Measurements from ENCODE around the gene KIF6.
"Not testable (repeated sequence)": the region's sequence is repeated elsewhere in the genome, so short reads cannot be mapped to it uniquely, and the experiment has no call there.

The KIF6 gene

DNA sequence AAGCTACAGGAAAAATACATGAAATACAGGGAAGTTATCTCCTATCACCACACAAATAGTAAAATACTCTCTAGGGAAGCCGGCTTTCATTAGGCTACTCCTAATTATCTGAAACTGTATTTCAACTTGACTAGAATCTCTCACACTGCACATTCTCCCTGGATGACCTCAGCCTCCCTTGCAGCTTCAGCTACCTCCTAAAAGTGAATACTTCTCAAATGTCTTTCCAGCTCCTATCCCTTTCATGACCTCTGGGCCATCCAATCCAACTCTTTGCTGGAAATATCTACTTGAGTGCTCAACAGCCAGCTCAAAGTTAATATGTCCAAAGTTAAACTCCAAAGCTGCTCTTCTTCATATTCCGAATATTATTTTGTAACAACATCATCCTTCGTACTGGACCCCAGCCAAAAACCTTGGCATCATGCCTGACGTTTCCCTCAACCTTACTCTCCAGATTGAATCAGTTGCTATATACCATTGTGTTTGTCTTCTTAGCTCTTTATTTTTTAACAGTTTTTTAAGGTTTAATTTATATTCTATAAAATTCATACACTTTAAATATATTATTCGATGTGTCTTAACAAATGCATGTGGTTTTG is 29.4 kb upstream of the KIF6 start:
- Histone ChIP-seq H3K4me3 (ENCODE audit: low read length) (no peak overlapping the region), H3K9ac (ENCODE audit: low read length) (no peak overlapping the region), H3K27me3 (ENCODE audit: control insufficient read depth, insufficient read depth, low read length) (no peaks in the 10 kb centered on the region), H3K9me3 (ENCODE audit: control insufficient read depth, low read depth, low read length) (no peaks in the 10 kb centered on the region), H3K4me1 (ENCODE audit: control insufficient read depth, low read depth, low read length) (no peaks in the 10 kb centered on the region), H3K27ac (ENCODE audit: low read length) (no peak overlapping the region), H3K36me3 (ENCODE audit: control insufficient read depth, low read depth, low read length) (no peaks in the 10 kb centered on the region)

DNA sequence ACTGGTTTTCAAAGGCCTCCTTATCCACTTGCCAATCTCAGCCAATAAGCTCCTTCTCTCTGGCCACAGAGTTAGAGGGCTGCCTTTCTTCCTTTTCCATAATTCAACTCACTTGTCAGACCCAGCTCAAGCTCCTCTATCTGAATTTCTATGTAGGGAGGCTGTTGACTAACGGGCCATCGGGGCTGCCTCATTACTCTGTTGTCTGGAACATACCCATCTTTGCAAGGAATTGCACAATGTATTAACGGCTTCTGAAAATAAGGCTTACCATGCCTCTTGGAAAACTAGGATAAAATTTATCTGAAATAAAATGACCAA is 28.5 kb upstream of the KIF6 start:
- Histone ChIP-seq H3K9ac (ENCODE audit: low read length) (no peak overlapping the region), H3K27me3 (ENCODE audit: control insufficient read depth, insufficient read depth, low read length) (no peaks in the 10 kb centered on the region), H3K36me3 (ENCODE audit: control insufficient read depth, low read depth, low read length) (no peaks in the 10 kb centered on the region), H3K27ac (ENCODE audit: low read length) (no peak overlapping the region), H3K9me3 (ENCODE audit: control insufficient read depth, low read depth, low read length) (no peaks in the 10 kb centered on the region), H3K4me1 (ENCODE audit: control insufficient read depth, low read depth, low read length) (no peaks in the 10 kb centered on the region), H3K4me3 (ENCODE audit: low read length) (no peak overlapping the region)

DNA sequence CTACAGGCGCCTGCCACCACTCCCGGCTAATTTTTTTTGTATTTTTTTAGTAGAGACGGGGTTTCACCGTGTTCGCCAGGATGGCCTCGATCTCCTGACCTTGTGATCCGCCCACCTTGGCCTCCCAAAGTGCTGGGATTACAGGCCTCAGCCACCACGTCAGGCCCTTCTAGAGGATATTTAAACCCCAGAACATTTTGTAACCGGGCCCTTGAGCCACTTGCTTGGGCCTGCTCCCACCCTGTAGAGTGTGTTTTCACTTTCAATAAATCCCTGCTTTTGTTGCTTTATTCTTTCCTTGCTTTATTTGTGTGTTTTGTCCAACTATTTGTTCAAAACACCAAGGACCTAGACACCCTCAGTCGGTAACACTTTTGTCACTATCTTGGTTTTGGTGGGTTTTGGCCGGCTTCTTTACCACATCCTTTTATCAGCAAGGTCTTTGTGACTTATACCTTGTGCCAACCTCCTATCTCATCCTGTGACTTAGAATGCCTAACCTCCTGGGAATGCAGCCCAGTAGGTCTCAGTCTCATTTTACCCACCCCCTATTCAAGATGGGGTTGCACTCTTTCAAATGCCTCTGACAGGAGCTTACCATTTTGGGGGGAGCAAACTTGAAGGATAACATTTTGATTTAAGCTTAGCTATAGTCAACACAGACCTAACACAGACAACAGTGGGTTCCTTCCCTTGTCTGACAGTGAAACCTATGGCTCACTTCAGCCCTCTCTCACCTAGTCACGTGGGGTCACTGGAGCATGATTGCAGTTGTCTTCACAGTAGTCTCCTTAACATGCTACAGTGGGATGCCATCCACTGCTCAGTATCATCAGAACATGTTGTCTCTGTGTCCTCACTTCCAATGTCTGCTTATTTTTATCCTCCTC is 27.9 kb upstream of the KIF6 start:
- Histone ChIP-seq H3K4me3 (ENCODE audit: low read length) (no peak overlapping the region), H3K9ac (ENCODE audit: low read length) (no peak overlapping the region), H3K27me3 (ENCODE audit: control insufficient read depth, insufficient read depth, low read length) (no peaks in the 10 kb centered on the region), H3K27ac (ENCODE audit: low read length) (no peak overlapping the region), H3K4me1 (ENCODE audit: control insufficient read depth, low read depth, low read length) (no peaks in the 10 kb centered on the region), H3K36me3 (ENCODE audit: control insufficient read depth, low read depth, low read length) (no peaks in the 10 kb centered on the region), H3K9me3 (ENCODE audit: control insufficient read depth, low read depth, low read length) (no peaks in the 10 kb centered on the region)

DNA sequence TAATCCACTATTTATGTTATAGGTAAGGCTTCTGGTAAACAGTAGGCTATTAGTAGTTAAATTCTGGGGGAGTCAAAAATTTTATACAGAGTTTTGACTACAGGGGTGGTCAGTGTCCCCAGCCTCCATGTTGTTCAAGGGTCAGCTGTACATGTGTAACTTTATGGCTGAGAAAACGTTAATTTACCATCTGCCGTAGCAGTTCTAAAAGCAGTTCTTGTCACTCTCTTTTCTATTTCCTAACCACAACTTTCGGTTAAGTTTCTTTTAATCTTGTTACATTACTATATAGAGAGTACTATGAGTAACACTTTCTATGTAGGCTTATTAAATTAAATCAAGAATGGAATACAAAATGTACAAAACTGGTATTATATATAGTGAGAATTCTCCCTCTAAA is 21.6 kb upstream of the KIF6 start:
- Histone ChIP-seq H3K27me3 (ENCODE audit: control insufficient read depth, insufficient read depth, low read length) (no peaks in the 10 kb centered on the region), H3K4me1 (ENCODE audit: control insufficient read depth, low read depth, low read length) (no peaks in the 10 kb centered on the region), H3K27ac (ENCODE audit: low read length) (no peak overlapping the region), H3K9me3 (ENCODE audit: control insufficient read depth, low read depth, low read length) (no peaks in the 10 kb centered on the region), H3K36me3 (ENCODE audit: control insufficient read depth, low read depth, low read length) (no peaks in the 10 kb centered on the region), H3K4me3 (ENCODE audit: low read length) (no peak overlapping the region), H3K9ac (ENCODE audit: low read length) (no peak overlapping the region)

DNA sequence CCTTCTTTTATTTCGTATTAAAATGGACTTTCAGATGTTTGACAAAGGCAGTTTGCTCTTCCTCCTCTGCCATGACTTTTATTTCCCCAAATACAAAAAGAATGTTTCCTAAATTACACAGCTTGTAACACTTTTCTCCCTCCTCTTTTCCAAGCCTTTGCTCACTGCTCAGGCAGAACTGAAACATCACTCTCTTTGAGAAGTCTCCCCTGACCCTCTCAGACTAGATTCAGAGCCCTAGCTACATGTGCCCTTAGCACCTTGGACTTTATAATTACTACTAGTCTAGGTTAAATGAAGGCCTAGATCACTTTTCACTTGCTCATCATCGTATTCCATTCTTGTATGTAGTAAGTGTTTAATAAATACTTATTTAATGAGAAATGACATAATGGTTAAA is 8.5 kb upstream of the KIF6 start:
- Histone ChIP-seq H3K27ac (ENCODE audit: low read length) (no peak overlapping the region), H3K4me1 (ENCODE audit: control insufficient read depth, low read depth, low read length) (peaks cover 34% of the 10 kb centered on the region), H3K27me3 (ENCODE audit: control insufficient read depth, insufficient read depth, low read length) (peaks cover 6% of the 10 kb centered on the region), H3K36me3 (ENCODE audit: control insufficient read depth, low read depth, low read length) (no peaks in the 10 kb centered on the region), H3K9ac (ENCODE audit: low read length) (no peak overlapping the region), H3K4me3 (ENCODE audit: low read length) (peak overlapping the region; percentile 18), H3K9me3 (ENCODE audit: control insufficient read depth, low read depth, low read length) (peaks cover 10% of the 10 kb centered on the region)

DNA sequence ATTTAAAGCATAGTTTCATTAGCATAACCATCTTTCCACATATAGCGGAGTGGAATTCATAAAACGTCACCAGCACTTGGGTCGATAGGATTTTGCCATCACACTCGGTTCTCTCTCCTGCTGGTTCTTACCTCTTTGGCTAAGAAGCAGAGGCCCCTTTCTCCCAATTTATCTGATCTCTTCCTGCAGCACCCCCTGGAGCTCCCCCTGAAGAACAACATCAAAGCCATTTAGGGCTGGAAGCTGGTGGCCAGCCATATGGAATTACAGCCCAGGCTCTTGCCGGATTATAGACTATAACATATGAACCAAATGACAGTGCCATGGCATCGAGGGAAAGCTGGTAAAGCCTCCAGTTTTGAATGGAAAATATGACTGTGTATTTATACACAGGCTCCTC is 6.4 kb upstream of the KIF6 start:
- H3K4me3 ChIP-seq (ENCODE audit: low read length): no peak overlapping the region

DNA sequence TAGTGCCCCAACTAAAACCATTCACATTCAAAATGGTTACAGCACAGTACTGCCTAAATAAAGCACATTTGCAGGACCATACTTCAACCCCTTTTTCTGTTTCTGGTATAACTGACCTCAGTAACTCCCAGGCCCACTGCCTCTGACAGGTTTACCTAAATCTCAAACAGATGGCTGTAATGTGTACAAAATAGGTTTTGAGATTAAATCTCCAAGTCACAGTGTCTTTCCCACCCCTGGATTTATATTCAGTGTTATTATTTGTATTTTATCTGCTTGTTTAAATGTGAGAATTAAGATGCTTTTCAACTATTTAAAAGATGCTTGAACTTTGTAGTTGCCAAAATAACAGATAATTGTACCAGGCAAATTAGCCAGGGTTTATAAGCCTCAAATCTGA is 4.7 kb upstream of the KIF6 start:
- Histone ChIP-seq H3K4me3 (ENCODE audit: low read length) (no peak overlapping the region), H3K4me1 (ENCODE audit: control insufficient read depth, low read depth, low read length) (peaks cover 34% of the 10 kb centered on the region), H3K27ac (ENCODE audit: low read length) (no peak overlapping the region), H3K9ac (ENCODE audit: low read length) (no peak overlapping the region), H3K27me3 (ENCODE audit: control insufficient read depth, insufficient read depth, low read length) (peaks cover 6% of the 10 kb centered on the region), H3K9me3 (ENCODE audit: control insufficient read depth, low read depth, low read length) (no peaks in the 10 kb centered on the region), H3K36me3 (ENCODE audit: control insufficient read depth, low read depth, low read length) (no peaks in the 10 kb centered on the region)

More for the DNA sequence above, 6.4 kb upstream of the KIF6 start:
- H3K36me3 ChIP-seq (ENCODE audit: control insufficient read depth, low read depth, low read length): no peaks in the 10 kb centered on the region
- H3K9me3 ChIP-seq (ENCODE audit: control insufficient read depth, low read depth, low read length): peaks cover 9% of the 10 kb centered on the region
- H3K27ac ChIP-seq (ENCODE audit: low read length): no peak overlapping the region
- H3K4me1 ChIP-seq (ENCODE audit: control insufficient read depth, low read depth, low read length): peaks cover 34% of the 10 kb centered on the region
- H3K27me3 ChIP-seq (ENCODE audit: control insufficient read depth, insufficient read depth, low read length): peaks cover 6% of the 10 kb centered on the region
- H3K9ac ChIP-seq (ENCODE audit: low read length): no peak overlapping the region

DNA sequence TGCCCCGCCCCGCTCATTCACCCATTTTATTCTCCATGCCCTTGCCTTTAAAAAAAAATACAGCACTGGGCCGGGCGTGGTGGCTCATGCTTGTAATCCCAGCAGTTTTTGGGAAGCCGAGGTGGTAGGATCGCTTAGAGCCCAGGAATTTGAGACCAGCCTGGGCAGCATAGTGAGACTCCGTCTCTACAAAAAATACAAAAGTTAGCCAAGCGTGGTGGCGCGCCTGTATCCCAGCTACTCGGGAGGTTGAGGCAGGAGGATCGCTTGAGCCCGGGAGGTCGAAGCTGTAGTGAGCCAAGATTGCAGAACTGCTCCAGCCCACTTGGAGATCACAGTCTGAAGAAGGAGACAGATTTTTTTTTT is 407 bp upstream of the KIF6 start:
- H3K9ac ChIP-seq (ENCODE audit: low read length): no peak overlapping the region
- H3K36me3 ChIP-seq (ENCODE audit: control insufficient read depth, low read depth, low read length): no peaks in the 10 kb centered on the region
- no peaks in the 10 kb centered on the region for H3K27me3 ChIP-seq (ENCODE audit: control insufficient read depth, insufficient read depth, low read length)
- H3K9me3 ChIP-seq (ENCODE audit: control insufficient read depth, low read depth, low read length): no peaks in the 10 kb centered on the region
- peaks cover 4% of the 10 kb centered on the region for H3K4me1 ChIP-seq (ENCODE audit: control insufficient read depth, low read depth, low read length)
- H3K27ac ChIP-seq (ENCODE audit: low read length): no peak overlapping the region
- H3K4me3 ChIP-seq (ENCODE audit: low read length): no peak overlapping the region

DNA sequence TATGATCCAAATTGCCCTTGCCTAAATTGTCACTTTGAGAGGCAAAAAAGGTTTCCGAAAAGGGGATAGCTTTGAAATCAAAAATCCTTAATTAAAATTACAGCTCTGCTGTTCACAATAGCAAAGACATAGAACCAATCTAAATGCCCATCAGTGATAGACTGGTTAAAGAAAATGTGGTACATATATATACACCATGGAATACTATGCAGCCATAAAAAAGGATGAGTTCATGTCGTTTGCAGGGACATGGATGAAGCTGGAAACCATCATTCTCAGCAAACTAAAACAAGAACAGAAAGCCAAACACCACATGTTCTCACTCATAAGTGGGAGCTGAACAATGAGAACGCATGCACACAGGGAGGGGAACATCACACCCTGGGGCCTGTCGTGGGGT is 1.9 kb downstream of the KIF6 start:
- not testable (repeated sequence) for H3K27me3 ChIP-seq (ENCODE audit: control insufficient read depth, insufficient read depth, low read length); H3K9me3 ChIP-seq (ENCODE audit: control insufficient read depth, low read depth, low read length); H3K4me3 ChIP-seq (ENCODE audit: low read length); H3K27ac ChIP-seq (ENCODE audit: low read length); H3K36me3 ChIP-seq (ENCODE audit: control insufficient read depth, low read depth, low read length); H3K4me1 ChIP-seq (ENCODE audit: control insufficient read depth, low read depth, low read length); H3K9ac ChIP-seq (ENCODE audit: low read length)

DNA sequence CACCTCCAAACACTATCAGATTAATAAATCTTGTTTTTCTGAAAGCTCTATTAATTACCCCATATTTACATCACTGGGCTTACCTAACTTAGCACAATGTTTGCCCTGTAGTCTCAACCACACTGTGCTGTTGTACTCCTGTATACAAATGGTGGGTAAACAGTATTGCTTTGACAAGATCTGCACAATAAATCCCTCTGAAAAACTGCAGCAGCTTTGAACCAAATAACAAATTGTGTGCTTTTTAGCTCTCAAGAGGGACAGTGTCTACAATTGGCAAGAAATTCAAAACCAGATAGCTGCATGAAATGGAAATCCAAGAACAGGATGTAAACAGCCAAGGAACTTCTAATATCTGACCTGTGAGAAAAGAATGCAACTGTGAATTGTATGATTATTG is 10.4 kb downstream of the KIF6 start:
- no peaks in the 10 kb centered on the region for H3K9me3 ChIP-seq (ENCODE audit: control insufficient read depth, low read depth, low read length)
- no peak overlapping the region for H3K9ac ChIP-seq (ENCODE audit: low read length)
- no peak overlapping the region for H3K4me3 ChIP-seq (ENCODE audit: low read length)
- no peaks in the 10 kb centered on the region for H3K36me3 ChIP-seq (ENCODE audit: control insufficient read depth, low read depth, low read length)
- peaks cover 7% of the 10 kb centered on the region for H3K4me1 ChIP-seq (ENCODE audit: control insufficient read depth, low read depth, low read length)
- H3K27ac ChIP-seq (ENCODE audit: low read length): no peak overlapping the region
- H3K27me3 ChIP-seq (ENCODE audit: control insufficient read depth, insufficient read depth, low read length): no peaks in the 10 kb centered on the region

DNA sequence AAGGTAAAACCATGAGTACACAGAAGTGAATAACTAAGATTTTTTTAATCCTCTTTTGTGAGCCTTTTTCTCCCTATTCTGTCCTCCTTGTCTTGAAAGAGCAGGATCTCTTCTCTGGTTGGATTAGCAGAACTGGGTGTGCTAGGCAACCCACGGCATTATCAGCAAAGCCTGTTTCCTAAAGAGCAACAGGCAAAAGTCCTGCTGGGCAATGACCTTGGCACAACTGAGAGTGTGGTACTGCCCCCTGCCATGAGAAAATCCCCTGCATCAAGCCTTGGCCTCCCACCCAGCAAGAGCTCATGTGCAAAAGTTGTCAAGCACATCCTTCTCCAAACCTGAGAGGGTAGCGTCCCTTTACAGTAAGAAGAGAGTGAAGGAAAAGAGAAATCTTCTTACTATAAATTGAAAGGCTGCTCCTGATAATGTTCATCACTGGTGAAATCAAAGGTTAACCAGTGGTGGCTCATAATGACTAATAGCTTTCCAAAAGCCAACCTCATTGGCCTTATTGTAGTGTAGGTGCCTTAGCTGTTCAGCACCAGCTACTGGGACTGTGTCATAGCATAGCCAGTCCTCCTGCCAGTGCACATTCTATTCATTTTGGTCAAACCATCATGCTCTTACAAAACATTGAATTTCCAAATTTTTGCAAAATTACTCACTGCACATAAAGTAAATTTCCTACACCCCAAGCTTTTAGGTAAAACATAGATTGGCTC is 17.1 kb downstream of the KIF6 start:
- no peaks in the 10 kb centered on the region for H3K27me3 ChIP-seq (ENCODE audit: control insufficient read depth, insufficient read depth, low read length)
- H3K4me3 ChIP-seq (ENCODE audit: low read length): no peak overlapping the region
- H3K9ac ChIP-seq (ENCODE audit: low read length): no peak overlapping the region
- H3K9me3 ChIP-seq (ENCODE audit: control insufficient read depth, low read depth, low read length): no peaks in the 10 kb centered on the region
- H3K36me3 ChIP-seq (ENCODE audit: control insufficient read depth, low read depth, low read length): no peaks in the 10 kb centered on the region
- peaks cover 15% of the 10 kb centered on the region for H3K4me1 ChIP-seq (ENCODE audit: control insufficient read depth, low read depth, low read length)
- no peak overlapping the region for H3K27ac ChIP-seq (ENCODE audit: low read length)

Data from iPS-18a (cell line).